ENCODE measurements around the gene PER1. TPM values are rescaled to one million over a fixed set of nuclear protein-coding genes. Genes with fewer than 3 reads are reported as not detected.

PER1 gene
- total and polyA plus RNA-seq, 2 of the 13 experiments (the other 11 are each of a cell fraction or from before 2014, with no cell fraction given): 2.6 to 3.6 TPM

GRCh38 chr17:8148560-8148959, 3.6 kb downstream of the PER1 start:
- ChIA-PET CTCF (ENCODE audit: low intra/inter-chr PET ratio, low total read pairs) (no interaction called here), POLR2A (interaction anchor here (1.8 kb wide), 1 partner anchor 24 kb away, joined by 4 read pairs; no protein-coding TSS in a partner anchor)
- WGBS (ENCODE audit: low lambda C conversion rate): 96% methylated on average over 6 of the region's 13 CpGs
- intact Hi-C loops (cut with micrococcal nuclease; ENCODE audit: unreplicated experiment) (loop anchor here (5.0 kb wide), 1 partner anchor 474 kb away; no protein-coding TSS in a partner anchor), in situ Hi-C loops (cut with HindIII; ENCODE audit: extremely low pct_ligation_motif_present, low pct_unique_long_range_greater_than_20kb) (no loop called here)
- H2AFZ ChIP-seq (ENCODE audit: low read length): no peak overlapping the region
- no peak overlapping the region for H3K27ac ChIP-seq (ENCODE audit: extremely low read length, insufficient read depth, low read length)
- no peak overlapping the region for H3K9ac ChIP-seq (ENCODE audit: insufficient read depth, low read depth, low read length)
- H3K4me3 ChIP-seq (replicated peaks in 1 of 3; ENCODE audit: insufficient read depth in 1 of 3, low read depth in 2 of 3, low read length in 3 of 3): no peak overlapping the region
- no TSS peak for BruUV-seq (replicated peaks)
- H3K4me2 ChIP-seq (ENCODE audit: low read depth, low read length): no peak overlapping the region
- H3K79me2 ChIP-seq (ENCODE audit: insufficient read depth, low read length): peaks cover 4% of the 10 kb centered on the region
- H3K4me1 ChIP-seq (ENCODE audit: insufficient read depth, low read length): peaks cover 24% of the 10 kb centered on the region
- TF ChIP-seq ZNF362 (CRISPR knock-in tag; IDR thresholded peaks at IDR 0.05; ENCODE audit: borderline replicate concordance): no peak
- TF ChIP-seq HOXA3 (CRISPR knock-in tag; IDR thresholded peaks at IDR 0.05): no peak
- no peak for TF ChIP-seq ZBTB38 (CRISPR knock-in tag; IDR thresholded peaks at IDR 0.05)
- no peak for TF ChIP-seq ZNF724P (CRISPR knock-in tag; IDR thresholded peaks at IDR 0.05; ENCODE audit: borderline replicate concordance)
- no peak for TF ChIP-seq IRF9 (CRISPR knock-in tag; IDR thresholded peaks at IDR 0.05; ENCODE audit: borderline replicate concordance)
- TF ChIP-seq ATRX (CRISPR knock-in tag; IDR thresholded peaks at IDR 0.05; ENCODE audit: borderline replicate concordance): no peak
- TF ChIP-seq ZNF274 (CRISPR knock-in tag; IDR thresholded peaks at IDR 0.05): no peak
- no peak for TF ChIP-seq ZNF335 (CRISPR knock-in tag; IDR thresholded peaks at IDR 0.05)
- TF ChIP-seq KLF13 (CRISPR knock-in tag; IDR thresholded peaks at IDR 0.05): no peak
- no peak for TF ChIP-seq ZNF589 (CRISPR knock-in tag; conservative IDR thresholded peaks at IDR 0.05)
- TF ChIP-seq ZNF180 (CRISPR knock-in tag; IDR thresholded peaks at IDR 0.05; ENCODE audit: borderline replicate concordance, low read depth): no peak
- TF ChIP-seq CBX1 (IDR thresholded peaks at IDR 0.05; ENCODE audit: low read depth): no peak
- TF ChIP-seq NFKBIZ (CRISPR knock-in tag; IDR thresholded peaks at IDR 0.05): no peak
- ATAC-seq (no peak), DNase-seq (ENCODE audit: low spot score) (no peak), FAIRE-seq (no peak)
- H4K20me1 ChIP-seq (ENCODE audit: insufficient read depth, low read length): no peaks in the 10 kb centered on the region
- H3K36me3 ChIP-seq (replicated peaks in 1 of 2; ENCODE audit: control insufficient read depth in 1 of 2, insufficient read depth in 2 of 2, low read length in 2 of 2): peaks cover 16 to 41% of the 10 kb centered on the region in 2 experiments; a peak in 4 of 5 replicates
- no peaks in the 10 kb centered on the region for H3K27me3 ChIP-seq (ENCODE audit: control insufficient read depth in 1 of 2, insufficient read depth in 2 of 2, low read length in 2 of 2)
- H3K9me3 ChIP-seq (ENCODE audit: low read length): no peaks in the 10 kb centered on the region

Data from HepG2 (cell line).